B cell (primary cell): ENCODE results near the gene HTR2A. TPM values are rescaled to one million over a fixed set of nuclear protein-coding genes. Genes with fewer than 3 reads are reported as not detected.

Source experiments
- ATAC-seq: fragments of 200-7000 bp; cut with Tn5 transposase; one replicate; pipeline ENCODE4 v1.10.0; 2021; ENCODE audit warnings: low read depth, mild to moderate bottlenecking, moderate number of reproducible peaks, moderate library complexity
- CTCF ChIA-PET: fragments of 350-600 bp; sonication (Branson Sonifier 250); formaldehyde crosslinking; loops from one replicate; lab custom pipeline; 2021; ENCODE audit warnings: antibody characterized with exemption, inconsistent platforms; lab: Charles Lee
- POLR2A ChIA-PET: fragments of 350-600 bp; sonication (Branson Sonifier 250); formaldehyde crosslinking; loops from one replicate; lab custom pipeline; 2021; ENCODE audit warnings: antibody characterized with exemption; lab: Charles Lee
- DNase-seq: peaks from one replicate; pipeline ENCODE4 v3.0.0; 2013
- H2AFZ ChIP-seq: 2 replicates; pipeline ENCODE4 v1.6.1; 2012; ENCODE audit warnings: mild to moderate bottlenecking, low read depth, low read length; ENCODE audit not compliant: insufficient read depth, poor library complexity, severe bottlenecking
- H3K27ac ChIP-seq, 2 donors: 1 replicate in 1 of 2; 2 replicates in 1 of 2; pipeline ENCODE4 v1.5.1; 2012 to 2013; ENCODE audit warnings: low read length in 2 of 2, mild to moderate bottlenecking in 2 of 2, moderate library complexity in 1 of 2
- H3K27me3 ChIP-seq, 4 experiments: fragments of 200-600 bp in 1 of 4; sonication (generic) in 1 of 4; replicated peaks in 1 of 4; 1 replicate in 2 of 4; 2 replicates in 2 of 4; pipeline versions ENCODE4 v1.6.1 to v1.7.0; 2013 to 2016; ENCODE audit warnings: low read length in 3 of 4, mild to moderate bottlenecking in 2 of 4, mixed read lengths in 1 of 4, moderate library complexity in 1 of 4; ENCODE audit not compliant: insufficient read depth in 4 of 4, control insufficient read depth in 3 of 4; ENCODE audit errors: control extremely low read depth in 1 of 4
- H3K36me3 ChIP-seq, 2 experiments: replicated peaks in 1 of 2; 1 replicate in 1 of 2; 2 replicates in 1 of 2; pipeline versions ENCODE4 v1.6.1 to v1.7.1; 2013; ENCODE audit warnings: low read length in 1 of 2; ENCODE audit not compliant: insufficient read depth in 2 of 2, control insufficient read depth in 1 of 2; ENCODE audit errors: control extremely low read depth in 1 of 2, extremely low read depth in 1 of 2
- H3K4me1 ChIP-seq, 2 donors: fragments of 200-600 bp in 1 of 2; sonication (generic) in 1 of 2; 1 replicate in 1 of 2; 2 replicates in 1 of 2; pipeline versions ENCODE4 v1.5.1 to v1.6.1; 2013 to 2017; ENCODE audit warnings: low read length in 2 of 2; ENCODE audit not compliant: control insufficient read depth in 2 of 2, insufficient read depth in 2 of 2
- H3K4me2 ChIP-seq: replicated peaks from 2 replicates; pipeline ENCODE3; 2012; ENCODE audit warnings: mild to moderate bottlenecking, low read depth, low read length; ENCODE audit not compliant: poor library complexity, severe bottlenecking
- H3K4me3 ChIP-seq, 5 experiments: fragments of 200-600 bp in 1 of 5; sonication (generic) in 1 of 5; 1 replicate in 3 of 5; 2 replicates in 2 of 5; pipeline versions ENCODE4 v1.5.1 to v1.7.0; 2011 to 2016; ENCODE audit warnings: low read length in 4 of 5, mild to moderate bottlenecking in 4 of 5, low read depth in 2 of 5, control low read depth in 1 of 5, moderate library complexity in 1 of 5; ENCODE audit not compliant: insufficient read depth in 1 of 5; ENCODE audit errors: control extremely low read depth in 1 of 5, extremely low read depth in 1 of 5
- H3K79me2 ChIP-seq: fragments of 200-600 bp; sonication (generic); one replicate; pipeline ENCODE4 v1.6.0; 2016; ENCODE audit warnings: low read length; ENCODE audit not compliant: control insufficient read depth, insufficient read depth
- H3K9ac ChIP-seq: fragments of 200-600 bp; sonication (generic); 2 replicates; pipeline ENCODE4 v1.6.1; 2017; ENCODE audit warnings: mild to moderate bottlenecking, low read length, moderate library complexity
- H3K9me3 ChIP-seq, 3 donors: one replicate each; pipeline versions ENCODE4 v1.6.1 to v1.7.1; 2013; ENCODE audit warnings: low read length in 2 of 3; ENCODE audit not compliant: control insufficient read depth in 2 of 3, insufficient read depth in 1 of 3; ENCODE audit errors: control extremely low read depth in 1 of 3
- H4K20me1 ChIP-seq: 2 replicates; pipeline ENCODE4 v1.6.0; 2012; ENCODE audit warnings: mild to moderate bottlenecking, low read length; ENCODE audit not compliant: insufficient read depth, control insufficient read depth, poor library complexity, severe bottlenecking
- H3K27ac Mint-ChIP-seq: one replicate; pipeline ENCODE4 v1.8.0; 2021; ENCODE audit warnings: mixed read lengths
- H3K27me3 Mint-ChIP-seq: one replicate; pipeline ENCODE4 v1.8.0; 2021; ENCODE audit warnings: mixed read lengths
- H3K4me1 Mint-ChIP-seq: one replicate; pipeline ENCODE4 v1.8.0; 2021; ENCODE audit warnings: mixed read lengths
- H3K4me3 Mint-ChIP-seq: one replicate; pipeline ENCODE4 v1.8.0; 2021; ENCODE audit warnings: mixed read lengths
- H3K9me3 Mint-ChIP-seq: one replicate; pipeline ENCODE4 v1.8.0; 2022; ENCODE audit warnings: mixed read lengths; ENCODE audit not compliant: insufficient read depth
- EZH2 ChIP-seq: IDR thresholded peaks from 2 replicates; pipeline ENCODE4 v1.6.1; 2012; ENCODE audit warnings: borderline replicate concordance, low read depth, mild to moderate bottlenecking, moderate library complexity, low read length; ENCODE audit not compliant: insufficient read depth, poor library complexity, severe bottlenecking
- WGBS: methylation state at CpG from one replicate; pipeline ENCODE4 v1.1.5; 2013; ENCODE audit warnings: missing lambda C conversion rate; ENCODE audit not compliant: insufficient coverage; 5-methylcytosine and 5-hydroxymethylcytosine counted together
- intact Hi-C: fragments of 100-400 bp; cut with micrococcal nuclease; formaldehyde crosslinking; loops from one replicate; pipeline ENCODE4 v1.10.0; 2022
- polyA plus RNA-seq: library from polyadenylated mRNA; depleted of rRNA; stranded (reverse); fragments of >200 nt; gene quantifications from 2 replicates; pipeline ENCODE4 v1.2.3, GENCODE V29; 2012
- total RNA-seq, 2 donors: library from RNA; stranded (reverse); fragments of 120-200 nt in 1 of 2; gene quantifications; 1 replicate in 1 of 2; 2 replicates in 1 of 2; pipeline versions ENCODE4 v1.2.3 to v1.2.4, GENCODE V29; 2013 to 2022
- TF ChIP-seq, protein P1 (sequence below): fragments of 200-600 bp; IDR thresholded peaks from one replicate; pipeline ENCODE4 v1.8.0; 2022; ENCODE audit warnings: antibody characterized with exemption, mild to moderate bottlenecking

Gene HTR2A
- total and polyA plus RNA-seq, 2 donors (not counting 1 experiment from before 2014, with no cell fraction given) = not detected

DNA sequence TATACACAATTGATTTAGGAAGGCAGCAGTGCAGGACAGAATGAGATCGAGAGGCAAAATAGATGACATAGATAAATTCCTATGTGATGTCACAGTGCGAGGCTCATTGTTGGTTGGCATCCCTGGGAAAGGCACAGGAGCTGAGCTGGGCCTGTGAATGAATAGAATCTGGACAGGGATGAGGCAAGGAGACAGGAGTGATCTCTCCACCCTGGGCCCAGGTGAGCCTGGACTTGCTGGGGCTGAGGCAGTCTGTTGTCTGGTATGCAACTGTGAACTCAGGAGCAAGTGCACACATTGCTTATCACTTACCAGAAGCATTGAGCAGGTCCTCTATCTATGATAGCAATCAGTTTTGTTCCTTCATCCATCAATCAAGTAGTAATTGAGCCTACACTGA lies 51.7 kb downstream of the HTR2A start:
- intact Hi-C loops = no loop called here
- 100% methylated on average over 2 of the region's 2 CpGs for WGBS
- Histone ChIP-seq H4K20me1 (no peaks in the 10 kb centered on the region), H3K9ac (no peak overlapping the region), H3K4me1 (no peaks in the 10 kb centered on the region), H2AFZ (no peak overlapping the region), H3K4me3 (no peak overlapping the region), H3K36me3 (no peaks in the 10 kb centered on the region), H3K4me2 (no peak overlapping the region), H3K79me2 (no peaks in the 10 kb centered on the region), H3K27me3 (no peaks in the 10 kb centered on the region), H3K9me3 (no peaks in the 10 kb centered on the region), H3K27ac (no peak overlapping the region)
- TF ChIP-seq, protein P1, sequence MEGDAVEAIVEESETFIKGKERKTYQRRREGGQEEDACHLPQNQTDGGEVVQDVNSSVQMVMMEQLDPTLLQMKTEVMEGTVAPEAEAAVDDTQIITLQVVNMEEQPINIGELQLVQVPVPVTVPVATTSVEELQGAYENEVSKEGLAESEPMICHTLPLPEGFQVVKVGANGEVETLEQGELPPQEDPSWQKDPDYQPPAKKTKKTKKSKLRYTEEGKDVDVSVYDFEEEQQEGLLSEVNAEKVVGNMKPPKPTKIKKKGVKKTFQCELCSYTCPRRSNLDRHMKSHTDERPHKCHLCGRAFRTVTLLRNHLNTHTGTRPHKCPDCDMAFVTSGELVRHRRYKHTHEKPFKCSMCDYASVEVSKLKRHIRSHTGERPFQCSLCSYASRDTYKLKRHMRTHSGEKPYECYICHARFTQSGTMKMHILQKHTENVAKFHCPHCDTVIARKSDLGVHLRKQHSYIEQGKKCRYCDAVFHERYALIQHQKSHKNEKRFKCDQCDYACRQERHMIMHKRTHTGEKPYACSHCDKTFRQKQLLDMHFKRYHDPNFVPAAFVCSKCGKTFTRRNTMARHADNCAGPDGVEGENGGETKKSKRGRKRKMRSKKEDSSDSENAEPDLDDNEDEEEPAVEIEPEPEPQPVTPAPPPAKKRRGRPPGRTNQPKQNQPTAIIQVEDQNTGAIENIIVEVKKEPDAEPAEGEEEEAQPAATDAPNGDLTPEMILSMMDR = no peak
- no peak for TF ChIP-seq EZH2
- no peaks in the 10 kb centered on the region for H3K4me1 Mint-ChIP-seq
- no peak for ATAC-seq
- no peak for DNase-seq
- H3K27me3 Mint-ChIP-seq = peaks cover 10% of the 10 kb centered on the region
- ChIA-PET CTCF (interaction anchor here (1.3 kb wide), 1 partner anchor 13 kb away, joined by 3 read pairs; no protein-coding TSS in a partner anchor), POLR2A (no interaction called here)
- H3K27ac Mint-ChIP-seq = no peak overlapping the region
- H3K4me3 Mint-ChIP-seq = no peak overlapping the region
- H3K9me3 Mint-ChIP-seq = no peaks in the 10 kb centered on the region

DNA sequence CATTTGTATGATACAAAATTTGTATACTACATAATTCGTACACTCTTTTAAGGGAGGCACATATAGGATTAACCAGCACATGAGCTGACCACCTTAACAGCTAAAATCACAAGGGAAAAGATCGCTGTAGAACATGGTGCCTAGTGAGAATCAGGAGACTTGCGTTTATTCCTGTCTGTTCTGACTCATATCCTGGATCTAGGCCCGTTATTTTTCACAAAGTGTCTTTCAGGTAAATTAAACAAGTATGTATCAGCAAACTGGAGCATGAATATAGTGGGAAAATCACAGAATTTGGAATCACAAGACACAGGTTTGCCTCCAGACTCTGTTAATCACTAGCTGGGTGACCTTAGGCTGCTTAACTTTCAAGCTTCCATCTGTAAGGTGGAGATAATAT lies 52.4 kb downstream of the HTR2A start:
- Mint-ChIP-seq H3K27ac (no peak overlapping the region), H3K4me1 (no peaks in the 10 kb centered on the region), H3K9me3 (no peaks in the 10 kb centered on the region), H3K4me3 (no peak overlapping the region), H3K27me3 (peaks cover 10% of the 10 kb centered on the region)
- Histone ChIP-seq H3K36me3 (no peaks in the 10 kb centered on the region), H3K27me3 (no peaks in the 10 kb centered on the region), H3K4me3 (no peak overlapping the region), H2AFZ (no peak overlapping the region), H3K9ac (no peak overlapping the region), H3K27ac (no peak overlapping the region), H3K4me1 (no peaks in the 10 kb centered on the region), H3K9me3 (no peaks in the 10 kb centered on the region), H3K79me2 (no peaks in the 10 kb centered on the region), H4K20me1 (no peaks in the 10 kb centered on the region), H3K4me2 (no peak overlapping the region)
- no peak for TF ChIP-seq EZH2
- TF ChIP-seq, protein P1 = no peak
- ChIA-PET CTCF (interaction anchor here (1.3 kb wide), 1 partner anchor 12 kb away, joined by 3 read pairs; no protein-coding TSS in a partner anchor), POLR2A (no interaction called here)
- ATAC-seq = no peak
- no CpG with 5 or more reads among the region's 4 CpGs for WGBS
- intact Hi-C loops = no loop called here
- DNase-seq = no peak
